COR-L47 (cell line): ENCODE results near the gene VIPR2.
A peak's percentile ranks its signal among the peaks of the same experiment; 100 is the strongest.

ENCODE experiments used
- DNase-seq: peaks from one replicate; lab custom pipeline; 2025; lab: John Stamatoyannopoulos, UW

Gene VIPR2

DNA sequence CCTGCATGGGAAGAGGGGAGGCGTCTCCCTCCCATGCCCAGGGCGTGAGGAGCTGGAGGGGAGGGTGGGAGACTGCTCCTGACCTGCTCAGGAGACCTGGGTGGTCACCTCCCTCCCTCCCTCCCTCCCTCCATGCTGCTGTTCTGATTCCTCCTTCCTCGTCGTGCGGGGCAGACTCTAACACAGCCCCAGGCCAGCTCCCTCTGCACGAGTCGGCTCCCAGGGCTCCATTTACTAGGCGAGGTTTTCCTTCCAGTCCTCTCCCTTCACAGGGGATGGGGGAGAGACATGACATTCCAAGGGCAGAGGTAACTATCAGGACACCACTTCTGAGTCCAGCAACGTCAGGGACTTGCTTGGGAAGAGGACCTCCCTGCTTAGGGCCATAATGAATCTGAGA, 23.6 kb downstream of the VIPR2 start:
- DNase-seq, result no peak

DNA sequence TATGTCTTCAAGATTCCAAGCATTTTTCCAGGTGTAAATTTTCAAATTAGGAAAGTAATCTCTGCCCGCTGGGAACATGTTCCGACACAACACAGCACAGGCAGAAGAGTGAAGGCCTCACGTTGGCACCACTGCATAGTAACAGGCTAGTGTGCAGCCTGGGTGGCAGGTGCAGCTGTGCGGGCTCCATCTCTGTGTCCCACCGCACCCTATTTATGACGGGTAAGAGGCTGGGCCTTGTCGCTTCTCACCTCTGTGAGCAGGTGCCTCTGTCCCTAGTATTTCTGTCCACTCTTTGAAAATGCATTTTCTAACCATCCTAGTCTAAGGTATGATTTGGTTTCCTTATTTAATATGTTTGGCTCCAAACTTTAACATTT, 24.1 kb downstream of the VIPR2 start:
- no peak for DNase-seq

DNA sequence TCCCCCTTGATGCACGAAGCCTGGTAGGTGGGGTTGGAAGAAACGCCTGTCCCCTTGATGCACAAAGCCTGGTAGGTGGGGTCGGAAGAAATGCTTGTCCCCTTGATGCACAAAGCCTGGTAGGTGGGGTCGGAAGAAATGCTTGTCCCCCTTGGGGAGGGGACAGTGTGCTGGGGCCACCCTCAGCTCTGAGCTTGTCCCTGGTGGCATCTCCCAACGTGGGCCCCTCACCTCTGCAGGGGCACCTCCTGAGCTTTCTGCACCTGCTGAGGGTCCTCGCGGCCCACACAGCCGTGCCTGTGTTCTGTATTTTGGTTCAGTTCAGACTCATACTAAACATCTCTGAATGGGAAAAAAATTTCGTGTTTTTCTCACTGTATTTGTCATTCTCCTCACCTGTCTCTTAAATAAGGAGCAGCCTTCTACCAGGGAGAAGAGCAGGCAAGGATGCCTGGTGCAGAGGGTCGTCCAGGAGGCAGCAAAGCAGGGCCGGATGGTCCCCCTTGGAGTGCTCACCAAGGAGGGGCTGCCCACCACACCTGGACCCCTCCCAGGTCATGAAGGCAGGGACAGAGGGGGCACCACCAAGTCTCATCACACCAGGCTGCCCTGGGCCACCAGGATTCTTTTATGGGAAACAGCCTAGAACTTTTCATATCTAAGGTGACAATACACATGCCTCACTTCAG, 24.7 kb downstream of the VIPR2 start:
- no peak for DNase-seq

DNA sequence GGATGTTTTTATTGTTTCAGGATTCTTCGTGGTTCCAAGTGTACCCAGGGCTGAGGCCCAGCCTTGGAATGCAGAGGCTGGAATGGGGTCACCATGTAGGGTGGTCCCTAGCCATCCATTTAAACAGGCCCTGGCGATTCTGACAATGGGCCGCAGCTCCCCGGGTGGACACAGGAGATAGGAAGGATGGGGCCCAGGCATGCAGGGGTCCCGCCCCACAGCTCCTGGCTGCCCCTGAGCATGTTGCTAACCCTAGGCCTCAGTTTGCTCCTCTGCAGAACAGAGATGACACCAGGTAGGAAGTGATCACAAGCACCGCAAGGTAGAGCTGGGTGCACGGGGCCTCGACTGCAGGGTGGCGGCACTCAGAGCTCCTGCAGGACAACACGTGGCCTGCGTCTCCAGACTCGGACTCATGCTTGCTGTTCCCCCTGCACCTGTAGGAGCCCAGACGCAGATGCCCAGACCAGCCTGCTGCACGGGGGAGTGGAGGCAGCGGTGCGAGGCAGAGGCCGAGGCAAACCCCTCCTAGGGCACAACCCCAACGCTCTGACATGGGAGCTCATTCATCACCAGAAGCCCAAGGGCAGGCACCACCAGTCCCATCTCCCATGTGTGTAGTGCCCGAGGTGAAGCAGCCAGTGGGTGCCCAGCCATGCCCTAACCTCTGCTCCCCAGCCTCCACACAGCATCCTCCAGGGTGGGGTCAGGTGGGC, 25.5 kb downstream of the VIPR2 start:
- DNase-seq, result no peak

DNA sequence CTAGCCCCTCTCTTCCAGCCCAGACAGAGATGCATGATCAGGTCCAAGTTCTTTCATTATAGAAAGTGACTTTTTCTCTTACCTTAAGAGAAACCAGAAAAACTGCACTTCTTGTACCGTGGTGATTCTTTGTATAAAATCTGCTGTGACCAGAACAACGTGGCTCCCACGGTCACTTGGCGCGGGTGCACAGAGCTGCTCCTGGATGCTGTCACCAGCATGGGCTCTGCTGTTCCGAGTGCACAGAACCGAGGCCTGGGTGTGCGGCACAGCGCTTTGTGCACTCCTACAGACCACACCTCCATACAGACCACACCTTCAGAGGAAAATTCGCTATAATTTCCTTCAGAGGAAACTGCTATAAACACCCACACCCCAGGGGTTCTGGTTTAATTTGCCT, 26.0 kb downstream of the VIPR2 start:
- no peak for DNase-seq

DNA sequence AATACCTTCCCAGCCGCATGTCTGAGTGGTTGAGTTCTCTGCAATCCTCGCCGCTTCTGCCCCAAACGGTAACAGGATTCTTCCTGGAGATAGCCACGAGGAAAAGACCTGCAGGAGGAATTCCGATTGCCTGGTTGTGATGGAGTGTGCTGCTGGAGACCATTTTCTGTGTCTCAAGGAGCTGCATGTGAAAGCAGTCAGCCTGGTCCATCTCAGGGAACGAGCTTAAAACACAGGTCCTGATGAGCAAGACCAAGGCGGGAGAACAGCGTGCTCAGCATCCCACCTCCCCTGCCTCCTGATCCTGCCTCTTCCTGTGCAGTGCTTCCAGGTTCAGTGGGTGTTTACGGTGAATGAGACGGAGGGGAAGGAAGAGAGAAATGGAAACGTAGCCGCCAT, 26.5 kb downstream of the VIPR2 start:
- no peak for DNase-seq

DNA sequence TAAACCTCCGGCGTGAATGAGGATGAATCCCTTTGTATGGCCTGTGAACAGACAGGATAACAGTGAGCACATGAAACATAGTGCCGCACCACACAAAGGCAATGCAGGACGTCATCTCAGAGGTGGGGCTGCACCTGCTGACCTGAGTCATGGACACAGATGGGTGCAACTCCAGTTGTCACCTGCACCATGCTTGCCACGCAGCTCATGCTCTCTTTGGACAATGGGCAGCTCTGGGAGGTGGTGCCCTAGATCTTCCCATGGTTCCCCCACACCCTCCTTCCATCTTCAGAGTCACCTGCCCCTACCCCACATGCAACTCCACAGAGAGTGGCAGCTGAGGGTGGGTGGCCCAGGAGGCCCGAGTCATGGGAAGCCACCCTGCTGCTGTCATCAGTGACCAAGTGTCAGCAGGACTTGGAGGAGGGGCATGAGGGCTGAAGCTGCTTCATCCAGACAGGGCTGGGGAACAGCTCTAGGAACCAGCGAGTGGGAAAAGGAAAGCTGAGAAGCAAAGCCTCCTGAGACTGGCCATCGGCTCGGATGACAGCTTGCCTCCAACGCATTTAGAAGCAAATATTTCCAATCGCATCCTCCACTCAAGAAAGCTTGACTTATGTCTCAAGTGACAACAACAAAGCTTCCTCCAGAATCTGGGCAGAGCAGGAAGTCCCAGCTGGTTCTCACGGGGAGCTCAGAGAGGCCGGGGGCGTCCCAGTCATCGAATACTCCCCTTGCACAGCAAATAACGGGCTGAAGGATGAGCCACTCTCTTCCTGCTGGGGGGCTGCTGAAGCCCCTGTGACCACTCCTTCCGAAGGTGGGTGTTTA, 27.1 kb downstream of the VIPR2 start:
- no peak for DNase-seq

DNA sequence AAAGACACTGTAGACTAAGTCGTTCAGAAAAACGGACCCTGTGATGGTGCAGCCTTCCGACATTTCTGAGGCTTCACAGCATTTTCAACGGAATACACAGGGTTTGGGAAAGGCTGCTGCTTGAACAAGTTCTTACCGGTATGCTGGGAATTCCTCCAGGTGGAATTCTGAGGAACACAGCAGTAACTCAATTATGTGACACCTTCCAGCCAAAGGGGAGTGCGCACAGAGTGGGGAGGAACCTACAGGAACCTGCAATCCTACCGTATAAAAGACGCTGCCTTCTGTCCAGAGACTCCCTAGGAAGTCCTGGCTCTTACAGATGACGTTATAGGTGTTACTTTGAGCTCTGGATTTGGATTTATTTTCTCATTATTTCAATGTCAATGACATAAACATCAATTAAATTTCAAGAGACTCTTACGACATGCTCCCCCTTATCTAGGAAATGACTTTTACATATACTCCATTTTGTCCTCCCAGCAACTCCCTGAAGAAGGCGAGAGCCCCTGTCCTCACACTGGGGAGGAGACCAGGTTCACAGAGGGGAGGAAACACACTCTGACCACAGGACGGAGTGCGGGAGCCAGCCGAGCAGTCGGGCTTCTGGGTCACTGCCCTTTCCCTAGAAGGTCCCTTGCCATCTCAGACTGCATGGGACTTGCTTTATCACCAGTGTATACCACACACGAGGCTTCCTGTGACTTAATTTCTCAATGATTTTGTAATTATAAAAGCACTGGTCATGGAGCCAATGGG, 27.9 kb downstream of the VIPR2 start:
- no peak for DNase-seq

DNA sequence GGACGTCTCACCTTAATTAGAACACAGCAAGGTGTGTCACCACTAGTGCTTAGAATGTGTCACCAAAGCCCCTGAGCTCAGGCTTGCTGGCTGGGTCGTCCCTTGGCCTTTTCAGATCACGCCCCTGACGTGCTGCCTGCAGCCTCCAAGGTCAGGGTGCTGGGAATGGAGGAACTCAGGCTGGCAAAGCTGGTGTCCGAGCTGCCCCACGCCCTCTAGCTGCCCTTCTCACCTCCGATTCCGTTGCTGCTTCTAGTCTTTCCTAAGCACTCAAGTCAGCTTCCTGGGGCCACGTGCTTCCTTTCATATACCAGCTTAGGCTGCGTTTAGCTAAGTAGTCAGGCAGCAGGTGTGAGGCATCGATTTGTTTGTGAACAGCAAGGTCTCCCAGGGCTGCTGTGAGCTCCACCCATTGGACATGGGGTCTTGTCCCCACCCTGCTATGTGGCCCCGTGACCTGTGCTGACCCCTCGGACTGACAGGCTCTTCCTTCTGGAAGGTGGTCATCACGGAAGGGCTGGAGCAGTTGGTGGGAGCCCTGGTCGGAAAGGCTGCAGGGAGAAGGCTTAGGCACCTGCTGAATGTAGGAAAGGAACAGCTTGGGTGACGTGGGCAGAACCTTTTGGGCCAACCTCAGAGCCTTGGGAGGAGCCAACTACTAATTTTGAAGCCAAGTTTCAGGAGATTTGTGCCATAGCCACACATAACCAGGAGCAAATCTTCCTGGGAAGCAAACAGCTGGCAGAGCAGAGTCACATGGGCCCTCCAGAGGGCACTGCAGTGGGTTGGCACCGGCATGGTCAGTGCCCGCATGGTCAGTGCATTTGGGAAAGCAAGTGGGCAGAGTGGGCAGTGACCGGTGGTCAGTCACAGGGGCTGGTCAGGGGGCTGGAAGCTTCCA, 28.8 kb downstream of the VIPR2 start:
- DNase-seq, result peak; percentile 9

DNA sequence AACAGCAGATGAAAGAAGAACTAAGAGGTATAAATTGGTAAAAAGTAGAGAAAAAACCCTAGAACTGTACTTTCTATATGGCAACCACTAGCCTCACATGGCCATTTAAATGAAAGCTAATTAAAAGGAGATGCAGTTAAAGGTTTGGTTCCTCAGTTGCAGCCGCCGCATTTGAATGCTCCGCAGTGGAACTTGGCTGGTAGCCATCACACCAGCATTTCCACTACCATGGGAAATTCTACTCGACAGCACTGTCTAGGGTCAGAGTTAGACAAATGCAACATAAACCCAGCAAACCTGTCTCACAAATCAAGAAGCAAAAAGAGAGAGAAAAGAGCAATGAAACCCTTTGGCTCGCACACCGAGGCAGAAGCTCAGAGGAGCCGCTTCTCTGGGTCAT, 29.7 kb downstream of the VIPR2 start:
- no peak for DNase-seq

DNA sequence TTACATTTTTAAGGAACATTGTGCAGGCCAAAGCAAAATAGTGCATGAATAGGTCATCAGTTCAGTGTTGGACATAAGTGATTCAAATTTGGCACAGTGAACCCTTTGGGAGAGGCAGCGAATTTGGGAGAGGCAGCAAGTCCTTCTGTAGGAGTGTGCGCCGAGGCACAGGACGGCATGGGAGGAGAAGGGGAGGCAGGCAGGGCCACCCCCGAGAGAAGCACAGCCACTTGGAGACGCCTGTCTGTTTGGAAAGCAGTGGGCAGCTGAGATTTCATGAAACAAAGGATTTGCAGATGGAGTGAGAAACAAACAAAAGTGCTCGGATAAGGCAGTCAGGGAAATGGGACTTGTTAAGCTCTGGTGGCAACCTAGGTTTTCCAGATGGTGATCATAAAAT, 30.6 kb downstream of the VIPR2 start:
- no peak for DNase-seq

DNA sequence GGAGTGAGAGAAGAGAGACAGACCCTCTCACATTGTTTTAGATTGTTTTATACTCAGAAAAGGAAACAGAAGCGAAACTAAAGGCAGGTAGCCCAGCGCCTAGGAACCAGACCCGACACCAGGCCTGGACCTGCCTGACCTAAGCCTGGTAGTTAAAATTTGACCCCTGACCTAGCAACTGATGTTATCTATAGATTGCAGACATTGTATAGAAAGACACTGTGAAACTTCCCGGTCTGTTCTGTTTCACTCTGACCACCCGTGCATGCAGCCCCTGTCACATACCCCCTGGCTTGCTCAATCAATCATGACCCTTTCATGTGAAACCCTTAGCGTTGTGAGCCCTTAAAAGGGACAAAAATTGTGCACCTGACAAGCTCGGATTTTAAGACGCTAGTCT, 31.6 kb downstream of the VIPR2 start:
- no peak for DNase-seq

DNA sequence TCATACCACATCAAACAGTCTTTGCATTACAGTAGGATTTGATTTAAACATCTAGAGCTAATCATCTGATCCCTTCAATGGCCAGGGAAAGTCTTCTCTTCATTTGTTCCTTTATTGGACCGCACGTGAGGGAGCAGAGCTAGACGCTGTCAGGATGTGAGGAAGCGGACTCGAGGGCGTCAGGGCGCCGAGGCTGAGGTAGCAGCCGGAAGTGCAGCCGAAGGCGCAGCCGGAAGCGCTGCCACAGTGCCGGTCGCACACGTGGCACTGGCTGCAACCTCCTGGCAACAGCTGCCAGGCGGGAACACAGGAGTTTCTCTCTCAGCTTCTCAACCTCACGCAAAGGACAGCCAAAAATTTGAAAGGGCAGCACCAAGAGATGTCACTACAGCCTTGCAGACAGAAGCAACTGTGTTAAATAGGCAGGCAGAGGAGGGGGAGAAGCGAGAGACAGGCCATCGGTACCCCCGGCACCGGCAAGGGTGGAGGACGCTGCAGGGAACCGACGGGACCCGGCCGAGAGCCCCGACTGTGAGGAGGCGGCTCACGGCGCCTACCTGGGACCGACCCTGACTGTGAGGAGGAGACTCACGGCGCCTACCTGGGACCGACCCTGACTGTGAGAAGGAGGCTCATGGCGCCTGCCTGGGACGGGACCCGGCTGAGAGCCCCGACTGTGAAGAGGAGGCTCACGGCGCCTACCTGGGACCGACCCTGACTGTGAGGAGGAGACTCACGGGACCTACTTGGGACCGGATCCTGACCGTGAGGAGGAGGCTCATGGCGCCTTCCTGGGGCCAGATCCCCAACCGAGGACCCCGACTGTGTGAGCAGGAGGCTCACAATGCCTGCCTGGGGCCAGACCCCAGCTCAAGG, 32.3 kb downstream of the VIPR2 start:
- no peak for DNase-seq

DNA sequence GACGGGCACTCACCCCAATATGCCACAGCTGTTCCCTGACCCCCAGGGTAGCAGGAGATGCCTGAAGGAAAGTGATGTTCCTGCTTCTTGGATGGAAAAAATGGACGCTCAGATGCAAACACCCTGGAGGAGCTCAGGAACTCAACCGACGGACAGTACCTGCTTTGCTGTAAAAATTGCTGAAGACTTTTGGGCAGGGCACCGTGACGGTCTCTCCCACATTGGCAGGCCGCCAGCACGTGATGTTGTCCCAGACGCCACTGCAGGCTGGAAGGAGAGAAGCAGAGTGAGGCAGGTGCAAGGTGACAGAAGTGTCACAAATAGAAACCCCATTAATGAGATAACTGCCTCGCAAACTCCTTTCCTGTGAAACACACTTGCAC, 35.0 kb downstream of the VIPR2 start:
- no peak for DNase-seq

DNA sequence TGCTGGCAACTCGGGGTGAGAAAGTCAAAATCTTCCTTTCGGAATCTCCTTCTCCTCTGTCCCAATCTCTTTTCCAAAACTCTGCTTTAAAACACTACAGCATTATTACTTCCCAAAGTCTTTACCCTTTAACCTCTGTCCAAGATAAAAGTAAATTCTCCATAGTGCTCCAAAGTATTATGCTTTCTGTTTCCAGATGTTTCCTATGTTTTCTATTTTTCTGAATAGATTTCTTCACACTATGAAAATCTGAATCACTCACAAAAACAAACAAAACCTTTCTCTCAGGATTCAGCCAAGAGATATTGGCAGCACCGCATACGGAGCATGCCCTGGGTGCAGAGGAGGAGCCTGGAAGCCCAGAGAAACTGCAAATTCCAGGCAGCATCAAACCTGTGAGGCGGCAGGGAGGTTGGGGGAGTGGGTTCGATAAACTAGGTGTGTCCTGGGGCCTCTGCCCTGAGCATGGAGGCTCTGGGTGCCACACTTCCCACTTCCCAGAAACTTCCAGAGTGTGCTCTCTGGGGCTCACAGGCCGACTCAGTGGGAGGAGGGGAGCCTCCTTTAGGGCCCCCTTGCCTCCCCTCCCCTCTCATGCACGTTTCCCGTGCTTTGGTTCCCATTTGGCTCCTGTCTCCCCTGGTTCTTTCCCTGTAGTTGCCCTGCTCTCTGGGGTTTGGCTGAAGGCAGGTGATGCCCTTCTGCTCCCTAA, 35.6 kb downstream of the VIPR2 start:
- no peak for DNase-seq

DNA sequence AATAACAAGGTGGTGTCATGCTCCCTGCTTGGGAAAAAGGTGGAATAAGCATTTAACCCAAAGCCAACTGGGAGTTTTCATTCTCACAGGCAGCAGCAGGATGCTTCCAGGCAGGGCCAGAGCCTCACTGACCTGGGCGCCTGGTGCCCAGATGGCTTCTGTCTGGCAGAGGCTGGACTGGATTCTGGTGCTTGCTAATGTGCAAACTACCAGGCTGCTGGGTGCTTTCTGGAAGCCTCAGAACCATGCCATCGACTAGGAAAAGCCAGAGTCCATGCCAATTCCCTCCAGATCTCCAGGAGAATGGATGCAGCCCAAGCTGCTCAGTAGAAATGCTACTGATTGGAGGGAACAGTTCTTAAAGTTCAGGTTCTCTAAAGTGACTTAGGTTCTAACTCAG, 36.2 kb downstream of the VIPR2 start:
- DNase-seq, result no peak

DNA sequence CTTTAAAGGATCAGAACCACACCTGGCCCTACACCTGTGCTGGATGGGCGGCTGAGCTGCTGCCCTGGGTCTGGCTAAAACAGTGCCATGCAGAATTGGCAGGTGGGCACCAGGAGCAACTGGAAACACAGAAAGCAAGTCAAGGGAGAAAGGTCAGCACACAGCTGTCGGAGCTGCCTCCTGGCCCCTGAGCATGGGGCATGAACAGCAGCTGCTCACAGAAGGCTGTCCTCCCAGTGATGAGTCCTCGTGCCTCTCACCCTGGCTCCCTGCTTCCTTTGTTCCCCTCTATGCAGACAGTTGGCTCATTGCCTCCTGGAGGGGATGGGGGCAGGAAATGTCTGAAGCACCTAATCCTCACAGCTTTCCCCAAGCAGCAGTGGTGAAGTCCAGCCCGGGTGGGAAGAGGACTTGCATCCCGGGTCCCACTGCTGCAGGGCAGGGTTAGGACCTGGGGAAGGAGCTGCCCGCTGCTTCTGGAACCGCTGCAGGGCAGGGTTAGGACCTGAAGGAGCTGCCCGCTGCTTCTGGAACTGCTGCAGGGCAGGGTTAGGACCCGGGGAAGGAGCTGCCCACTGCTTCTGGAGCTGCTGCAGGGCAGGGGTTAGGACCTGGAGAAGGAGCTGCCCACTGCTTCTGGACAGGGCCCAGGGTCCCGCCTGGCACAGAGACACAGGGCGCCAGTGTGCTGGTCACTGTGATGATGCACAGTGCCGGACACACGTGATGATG, 37.3 kb downstream of the VIPR2 start:
- DNase-seq, result peak; percentile 59

DNA sequence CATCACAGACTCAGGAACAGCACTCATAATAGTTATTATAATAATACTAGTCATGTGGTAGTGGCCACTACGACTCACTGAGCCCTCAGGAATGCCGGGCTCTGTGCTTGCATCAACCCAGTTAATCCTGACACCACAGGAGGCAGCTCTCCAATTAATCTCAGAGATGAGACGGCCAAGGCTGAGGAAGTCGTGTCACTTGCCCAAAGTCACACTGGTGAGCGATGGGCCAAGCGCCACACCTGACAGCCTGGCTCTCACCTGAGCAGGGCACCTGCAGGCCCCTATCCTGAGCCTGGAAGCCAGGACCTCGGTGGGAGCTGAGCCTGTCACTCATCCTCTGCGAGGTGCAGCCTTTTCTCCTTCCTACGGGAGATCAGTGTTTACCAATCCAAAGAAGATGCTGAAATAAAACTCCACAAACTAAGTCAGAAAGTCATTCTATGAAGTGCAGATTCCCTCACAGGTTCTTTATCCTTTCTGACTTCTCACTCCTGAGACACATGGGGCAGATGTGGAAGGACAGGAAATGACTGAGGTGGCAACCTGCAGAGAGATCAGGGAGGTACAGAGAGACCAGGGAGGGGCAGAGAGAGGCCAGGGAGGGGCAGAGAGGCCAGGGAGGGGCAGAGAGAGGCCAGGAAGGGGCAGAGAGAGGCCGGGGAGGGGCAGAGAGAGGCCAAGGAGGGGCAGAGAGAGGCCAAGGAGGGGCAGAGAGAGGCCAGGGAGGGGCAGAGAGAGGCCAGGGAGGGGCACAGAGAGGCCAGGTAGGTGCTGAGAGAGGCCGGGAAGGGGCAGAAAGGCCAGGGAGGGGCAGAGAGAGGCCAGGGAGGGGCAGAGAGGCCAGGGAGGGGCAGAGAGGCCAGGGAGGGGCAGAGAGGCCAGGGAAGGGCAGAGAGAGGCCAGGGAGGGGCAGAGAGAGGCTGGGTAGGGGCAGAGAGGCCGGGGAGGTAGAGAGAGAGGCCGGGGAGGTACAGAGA, 38.5 kb downstream of the VIPR2 start:
- no peak for DNase-seq
